Inflammatory macrophage (primary cell): ENCODE measurements around the gene VPS13C.
"Not testable (repeated sequence)": the region's sequence is repeated elsewhere in the genome, so short reads cannot be mapped to it uniquely, and the experiment has no call there.

ENCODE experiments used
- DNase-seq, 2 donors: peaks; one replicate each; pipeline ENCODE4 v3.0.0-alpha.2; 2020 to 2022

Gene VPS13C

GRCh38 chr15:62047282-62047827, 12.9 kb downstream of the VPS13C start:
- DNase-seq, result peak in 1 of 2 donors; percentile 21

- no peak for DNase-seq
These were observed 14.0 kb downstream of the VPS13C start for GRCh38 chr15:62046078-62046743.

GRCh38 chr15:62035256-62035924, 24.9 kb downstream of the VPS13C start:
- DNase-seq, result no peak

GRCh38 chr15:62027916-62028315, 32.3 kb downstream of the VPS13C start:
- DNase-seq, result no peak

- no peak for DNase-seq
These were observed 33.0 kb downstream of the VPS13C start for GRCh38 chr15:62027263-62027565.

GRCh38 chr15:62026487-62027262, 33.6 kb downstream of the VPS13C start:
- DNase-seq, result peak in 1 of 2 donors; percentile 48

GRCh38 chr15:62021991-62022600, 38.2 kb downstream of the VPS13C start:
- DNase-seq, result no peak

GRCh38 chr15:62020576-62021160, 39.6 kb downstream of the VPS13C start:
- DNase-seq, result no peak

GRCh38 chr15:62005354-62005753, 54.9 kb downstream of the VPS13C start:
- DNase-seq, result not testable (repeated sequence)

- DNase-seq, result no peak
These were observed 62.5 kb downstream of the VPS13C start for GRCh38 chr15:61997786-61998185.

- no peak for DNase-seq
These were observed 64.1 kb downstream of the VPS13C start for GRCh38 chr15:61996056-61996635.

GRCh38 chr15:61994216-61994615, 66.0 kb downstream of the VPS13C start:
- DNase-seq, result no peak

GRCh38 chr15:61992518-61992917, 67.7 kb downstream of the VPS13C start:
- DNase-seq, result no peak

GRCh38 chr15:61989667-61990066, 70.6 kb downstream of the VPS13C start:
- no peak for DNase-seq

- no peak for DNase-seq
These were observed 72.4 kb downstream of the VPS13C start for GRCh38 chr15:61987824-61988223.

- no peak for DNase-seq
These were observed 77.2 kb downstream of the VPS13C start for GRCh38 chr15:61983081-61983480.

GRCh38 chr15:61978225-61978624, 82.0 kb downstream of the VPS13C start:
- DNase-seq, result no peak

GRCh38 chr15:61974759-61975158, 85.5 kb downstream of the VPS13C start:
- DNase-seq, result no peak

- DNase-seq, result no peak
These were observed 86.1 kb downstream of the VPS13C start for GRCh38 chr15:61974118-61974517.

GRCh38 chr15:61951949-61952348, 108.3 kb downstream of the VPS13C start:
- no peak for DNase-seq

- no peak for DNase-seq
These were observed 113.5 kb downstream of the VPS13C start for GRCh38 chr15:61946778-61947177.

GRCh38 chr15:61943992-61944391, 116.3 kb downstream of the VPS13C start:
- no peak for DNase-seq
